Ovary (tissue), 3 donors: Measurements from ENCODE around the gene TCF7.

Experiments used
- EP300 ChIP-seq: sonication (generic); formaldehyde crosslinking; IDR thresholded peaks from one replicate; pipeline ENCODE4 v1.6.1; 2017; ENCODE audit warnings: antibody characterized with exemption
- POLR2A ChIP-seq: fragments of 450-650 bp; IDR thresholded peaks from one replicate; pipeline ENCODE4 v1.6.1; 2017; ENCODE audit warnings: antibody characterized with exemption, mild to moderate bottlenecking, moderate library complexity
- TF ChIP-seq, protein P1 (sequence below), 3 donors: fragments of 450-650 bp in 2 of 3; fragments of 200-600 bp in 1 of 3; IDR thresholded peaks; one replicate each; pipeline versions ENCODE4 v1.5.1 to v1.8.0; 2016 to 2022; ENCODE audit warnings: antibody characterized with exemption in 3 of 3, mild to moderate bottlenecking in 1 of 3
- donor health status: DM: no; HTN: no; CAD: no.

- TF ChIP-seq POLR2A (no peak), EP300 (no peak)
- TF ChIP-seq, protein P1, sequence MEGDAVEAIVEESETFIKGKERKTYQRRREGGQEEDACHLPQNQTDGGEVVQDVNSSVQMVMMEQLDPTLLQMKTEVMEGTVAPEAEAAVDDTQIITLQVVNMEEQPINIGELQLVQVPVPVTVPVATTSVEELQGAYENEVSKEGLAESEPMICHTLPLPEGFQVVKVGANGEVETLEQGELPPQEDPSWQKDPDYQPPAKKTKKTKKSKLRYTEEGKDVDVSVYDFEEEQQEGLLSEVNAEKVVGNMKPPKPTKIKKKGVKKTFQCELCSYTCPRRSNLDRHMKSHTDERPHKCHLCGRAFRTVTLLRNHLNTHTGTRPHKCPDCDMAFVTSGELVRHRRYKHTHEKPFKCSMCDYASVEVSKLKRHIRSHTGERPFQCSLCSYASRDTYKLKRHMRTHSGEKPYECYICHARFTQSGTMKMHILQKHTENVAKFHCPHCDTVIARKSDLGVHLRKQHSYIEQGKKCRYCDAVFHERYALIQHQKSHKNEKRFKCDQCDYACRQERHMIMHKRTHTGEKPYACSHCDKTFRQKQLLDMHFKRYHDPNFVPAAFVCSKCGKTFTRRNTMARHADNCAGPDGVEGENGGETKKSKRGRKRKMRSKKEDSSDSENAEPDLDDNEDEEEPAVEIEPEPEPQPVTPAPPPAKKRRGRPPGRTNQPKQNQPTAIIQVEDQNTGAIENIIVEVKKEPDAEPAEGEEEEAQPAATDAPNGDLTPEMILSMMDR (IDR thresholded peaks at IDR 0.05), result no peak
These were observed 22.3 kb downstream of the TCF7 start for GRCh38 chr5:134136771-134137170.
